Mammary epithelial cell (primary cell): ENCODE results near the gene C16orf74.

Experiments used
- CTCF ChIP-seq, 2 donors: IDR thresholded peaks in 1 of 2; conservative IDR thresholded peaks in 1 of 2; 2 replicates each; pipeline ENCODE4 v1.5.1; 2011 to 2012; ENCODE audit warnings: inconsistent platforms in 2 of 2, low read length in 2 of 2, mild to moderate bottlenecking in 2 of 2, control low read depth in 1 of 2, low read depth in 1 of 2; ENCODE audit not compliant: insufficient read depth in 1 of 2; ENCODE audit errors: extremely low read depth in 1 of 2
- EZH2 ChIP-seq: IDR thresholded peaks from 2 replicates; pipeline ENCODE4 v1.6.1; 2012; ENCODE audit warnings: low read length, inconsistent platforms, borderline replicate concordance

- no peak for TF ChIP-seq CTCF (conservative IDR thresholded peaks at IDR 0.05 in 1 of 2, IDR thresholded peaks at IDR 0.05 in 1 of 2; ENCODE audit: extremely low read depth in 1 of 2, insufficient read depth in 1 of 2, low read depth in 1 of 2, low read length in 2 of 2)
- TF ChIP-seq EZH2: no peak
These were observed 76.5 kb downstream of the C16orf74 start for GRCh38 chr16:85674418-85674755.
